KMS-11 (cell line): Measurements from ENCODE around the gene TFCP2L1.

Source experiments
- H2AFZ ChIP-seq: fragments of 200-600 bp; sonication (generic); 2 replicates; pipeline ENCODE4 v1.6.1; 2016; ENCODE audit warnings: antibody characterized with exemption, mixed run types, low read depth
- H3K27ac ChIP-seq: fragments of 200-600 bp; sonication (generic); 2 replicates; pipeline ENCODE4 v1.6.1; 2016; ENCODE audit warnings: mild to moderate bottlenecking, mixed run types
- H3K27me3 ChIP-seq: fragments of 200-600 bp; sonication (generic); 2 replicates; pipeline ENCODE4 v1.6.1; 2017; ENCODE audit warnings: mild to moderate bottlenecking, low read depth, mixed run types, moderate library complexity; ENCODE audit not compliant: insufficient read depth
- H3K36me3 ChIP-seq: fragments of 200-600 bp; sonication (generic); 2 replicates; pipeline ENCODE4 v1.6.1; 2017; ENCODE audit warnings: mild to moderate bottlenecking, mixed run types; ENCODE audit not compliant: insufficient read depth
- H3K4me1 ChIP-seq: fragments of 200-600 bp; sonication (generic); 2 replicates; pipeline ENCODE4 v1.6.1; 2016; ENCODE audit warnings: mild to moderate bottlenecking, low read depth, mixed run types; ENCODE audit not compliant: poor library complexity, severe bottlenecking
- H3K4me2 ChIP-seq: fragments of 200-600 bp; sonication (generic); 2 replicates; pipeline ENCODE4 v1.7.0; 2016; ENCODE audit warnings: mild to moderate bottlenecking, mixed run types
- H3K4me3 ChIP-seq: fragments of 200-600 bp; sonication (generic); IDR thresholded peaks from 2 replicates; pipeline ENCODE4 v1.6.1; 2017; ENCODE audit warnings: low read depth, low read length, mixed read lengths; ENCODE audit not compliant: insufficient read depth
- H3K79me2 ChIP-seq: fragments of 200-600 bp; sonication (generic); 2 replicates; pipeline ENCODE4 v1.6.1; 2016; ENCODE audit warnings: low read depth, mixed run types; ENCODE audit not compliant: insufficient read depth
- H3K9ac ChIP-seq: fragments of 200-600 bp; sonication (generic); 2 replicates; pipeline ENCODE4 v1.6.1; 2016; ENCODE audit warnings: mild to moderate bottlenecking, mixed run types
- H4K20me1 ChIP-seq: fragments of 200-600 bp; sonication (generic); 2 replicates; pipeline ENCODE4 v1.6.1; 2016; ENCODE audit warnings: mild to moderate bottlenecking, mixed run types; ENCODE audit not compliant: insufficient read depth
- TF ChIP-seq, protein P1 (sequence below): fragments of 200-600 bp; sonication (generic); conservative IDR thresholded peaks from 2 replicates; pipeline ENCODE4 v1.6.1; 2017; ENCODE audit warnings: low read depth, mild to moderate bottlenecking, antibody characterized with exemption, low read length, moderate library complexity, mixed read lengths

The TFCP2L1 gene

DNA sequence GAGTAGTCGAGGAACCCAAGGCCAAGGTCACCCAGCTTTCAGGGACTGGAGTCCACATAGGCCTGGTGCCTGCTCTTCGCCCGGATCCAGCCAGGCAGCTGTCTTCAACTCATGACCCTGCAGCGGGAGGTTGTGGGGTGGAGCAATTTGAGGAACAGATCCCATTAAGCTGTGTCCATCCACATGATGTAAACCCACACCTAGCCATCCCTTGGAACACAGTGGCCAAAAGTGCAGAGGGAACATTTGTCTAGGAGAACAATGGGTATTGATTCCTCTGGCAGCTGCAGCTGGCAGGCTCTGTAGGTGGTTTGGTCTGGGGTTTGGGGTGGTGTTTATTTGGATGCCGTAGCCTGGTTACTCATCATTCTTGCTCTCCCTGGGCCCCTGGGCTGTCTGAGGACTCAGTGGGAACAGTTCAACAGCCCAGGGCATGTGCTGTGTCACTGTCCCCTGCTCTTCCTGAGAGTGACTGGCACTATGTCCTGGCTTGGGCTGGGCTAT, 99.4 kb downstream of the TFCP2L1 start:
- Histone ChIP-seq H3K27ac (no peak overlapping the region; the same call in 1 of the 2 replicates), H2AFZ (no peak overlapping the region)

DNA sequence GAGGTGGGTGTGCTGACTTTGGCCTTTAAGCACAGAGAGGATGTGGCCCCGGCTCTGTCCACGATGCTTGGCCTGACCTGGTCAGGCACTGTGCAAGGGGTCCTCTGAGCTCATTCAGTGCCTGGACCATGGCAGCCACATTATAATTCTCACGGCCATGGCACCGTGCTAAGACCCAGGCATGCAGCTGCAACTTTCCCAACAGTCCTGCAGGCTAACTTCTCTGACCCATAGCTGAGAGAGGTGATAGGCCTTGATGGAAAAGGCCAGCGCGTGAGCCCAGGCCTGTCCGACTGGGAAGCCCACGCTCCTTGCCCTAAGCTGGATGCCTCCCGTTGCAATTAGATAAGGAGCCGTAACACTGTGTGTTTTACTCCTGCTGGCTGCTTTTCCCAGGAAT, 99.9 kb downstream of the TFCP2L1 start:
- Histone ChIP-seq H3K9ac (no peak overlapping the region), H3K36me3 (no peaks in the 10 kb centered on the region), H3K4me2 (no peak overlapping the region), H3K4me1 (no peaks in the 10 kb centered on the region), H3K4me3 (no peak overlapping the region), H3K79me2 (no peaks in the 10 kb centered on the region), H3K27me3 (no peaks in the 10 kb centered on the region), H2AFZ (no peak overlapping the region), H3K27ac (no peak overlapping the region), H4K20me1 (no peaks in the 10 kb centered on the region)
- TF ChIP-seq, protein P1, sequence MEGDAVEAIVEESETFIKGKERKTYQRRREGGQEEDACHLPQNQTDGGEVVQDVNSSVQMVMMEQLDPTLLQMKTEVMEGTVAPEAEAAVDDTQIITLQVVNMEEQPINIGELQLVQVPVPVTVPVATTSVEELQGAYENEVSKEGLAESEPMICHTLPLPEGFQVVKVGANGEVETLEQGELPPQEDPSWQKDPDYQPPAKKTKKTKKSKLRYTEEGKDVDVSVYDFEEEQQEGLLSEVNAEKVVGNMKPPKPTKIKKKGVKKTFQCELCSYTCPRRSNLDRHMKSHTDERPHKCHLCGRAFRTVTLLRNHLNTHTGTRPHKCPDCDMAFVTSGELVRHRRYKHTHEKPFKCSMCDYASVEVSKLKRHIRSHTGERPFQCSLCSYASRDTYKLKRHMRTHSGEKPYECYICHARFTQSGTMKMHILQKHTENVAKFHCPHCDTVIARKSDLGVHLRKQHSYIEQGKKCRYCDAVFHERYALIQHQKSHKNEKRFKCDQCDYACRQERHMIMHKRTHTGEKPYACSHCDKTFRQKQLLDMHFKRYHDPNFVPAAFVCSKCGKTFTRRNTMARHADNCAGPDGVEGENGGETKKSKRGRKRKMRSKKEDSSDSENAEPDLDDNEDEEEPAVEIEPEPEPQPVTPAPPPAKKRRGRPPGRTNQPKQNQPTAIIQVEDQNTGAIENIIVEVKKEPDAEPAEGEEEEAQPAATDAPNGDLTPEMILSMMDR = no peak

More for the DNA sequence above, 99.4 kb downstream of the TFCP2L1 start:
- Histone ChIP-seq H3K9ac (no peak overlapping the region), H3K27me3 (no peaks in the 10 kb centered on the region), H3K36me3 (no peaks in the 10 kb centered on the region), H3K4me3 (no peak overlapping the region), H3K79me2 (no peaks in the 10 kb centered on the region), H3K4me2 (no peak overlapping the region), H4K20me1 (no peaks in the 10 kb centered on the region), H3K4me1 (no peaks in the 10 kb centered on the region)
- TF ChIP-seq, protein P1 = no peak

DNA sequence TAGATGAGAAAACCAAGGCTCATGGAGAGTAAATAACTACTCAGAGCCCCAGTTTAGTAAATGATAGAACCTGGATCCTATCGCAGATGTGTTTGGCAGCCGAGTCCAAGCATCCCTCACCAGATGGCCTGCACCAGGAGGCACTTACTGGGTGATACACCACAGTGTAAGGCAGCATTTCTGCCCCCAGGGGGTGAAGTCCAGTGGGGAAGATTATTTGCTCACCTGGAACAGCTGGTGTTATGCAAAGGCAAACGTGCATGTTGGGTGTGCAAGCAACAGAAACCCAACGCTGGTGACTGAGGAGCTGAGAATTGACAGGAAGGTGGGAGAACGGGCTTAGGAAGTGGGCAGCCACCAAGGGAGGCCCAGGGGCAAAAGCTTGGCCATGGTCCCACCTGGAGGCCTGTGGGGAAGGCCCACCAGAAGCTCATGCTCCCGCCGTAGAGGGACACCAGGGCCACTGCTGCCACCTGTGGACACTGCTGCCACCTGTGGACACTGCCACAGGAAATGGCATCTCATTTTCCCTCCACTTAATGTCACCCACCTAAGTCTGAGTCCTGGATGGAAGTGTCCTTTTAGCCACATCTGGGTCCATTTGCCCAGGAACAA, 100.6 kb downstream of the TFCP2L1 start:
- Histone ChIP-seq H4K20me1 (no peaks in the 10 kb centered on the region), H3K27me3 (no peaks in the 10 kb centered on the region), H2AFZ (no peak overlapping the region), H3K36me3 (no peaks in the 10 kb centered on the region), H3K4me3 (no peak overlapping the region), H3K4me1 (no peaks in the 10 kb centered on the region), H3K9ac (no peak overlapping the region), H3K79me2 (no peaks in the 10 kb centered on the region), H3K27ac (no peak overlapping the region), H3K4me2 (no peak overlapping the region)
- TF ChIP-seq, protein P1 = no peak

DNA sequence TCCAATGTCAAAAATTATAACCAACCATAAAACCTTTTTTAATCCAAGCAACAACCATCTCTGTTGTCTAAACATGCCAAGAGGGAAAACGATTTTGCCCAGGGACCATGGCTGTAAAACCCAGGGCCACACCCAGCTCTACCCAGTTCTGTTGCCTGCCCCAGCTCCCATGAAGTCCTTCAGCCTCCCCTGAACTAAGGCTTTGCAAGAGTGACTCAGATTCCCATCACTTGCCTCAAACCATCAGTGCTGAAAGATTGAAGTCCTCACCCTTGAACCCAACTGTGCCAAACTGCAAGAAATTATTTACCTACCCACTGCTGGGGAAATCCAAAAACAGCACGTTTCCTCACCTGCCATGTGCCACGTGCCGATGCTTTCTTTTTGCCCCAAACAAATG, 102.5 kb downstream of the TFCP2L1 start:
- no peaks in the 10 kb centered on the region for H3K27me3 ChIP-seq
- H3K36me3 ChIP-seq = no peaks in the 10 kb centered on the region
- H3K4me2 ChIP-seq = no peak overlapping the region
- TF ChIP-seq, protein P1 = no peak
- no peaks in the 10 kb centered on the region for H3K4me1 ChIP-seq
- H3K27ac ChIP-seq = no peak overlapping the region
- H3K9ac ChIP-seq = no peak overlapping the region
- H3K79me2 ChIP-seq = no peaks in the 10 kb centered on the region
- H4K20me1 ChIP-seq = no peaks in the 10 kb centered on the region
- no peak overlapping the region for H2AFZ ChIP-seq
- no peak overlapping the region for H3K4me3 ChIP-seq
